CD4-positive, alpha-beta T cell treated with Interleukin-4 for 1 hour (primary cell): Measurements from ENCODE around the gene SHLD1.
"Not testable (repeated sequence)": the region's sequence is repeated elsewhere in the genome, so short reads cannot be mapped to it uniquely, and the experiment has no call there.

Source experiments
- DNase-seq, 2 donors: peaks; one replicate each; pipeline ENCODE4 v3.0.0-alpha.2; 2020 to 2022

The SHLD1 gene

GRCh38 chr20:5737619-5737953 is 12.6 kb upstream of the SHLD1 start:
- DNase-seq = no peak

- no peak for DNase-seq
Measured at GRCh38 chr20:5737966-5738365, 12.2 kb upstream of the SHLD1 start.

GRCh38 chr20:5740643-5741042 is 9.6 kb upstream of the SHLD1 start:
- DNase-seq = not testable (repeated sequence)

GRCh38 chr20:5741089-5741488 is 9.1 kb upstream of the SHLD1 start:
- no peak for DNase-seq

GRCh38 chr20:5742041-5742440 is 8.2 kb upstream of the SHLD1 start:
- DNase-seq = no peak

GRCh38 chr20:5745416-5746030 is 4.7 kb upstream of the SHLD1 start:
- DNase-seq = no peak

GRCh38 chr20:5746064-5746463 is 4.1 kb upstream of the SHLD1 start:
- no peak for DNase-seq

GRCh38 chr20:5748246-5748645 is 2.0 kb upstream of the SHLD1 start:
- no peak for DNase-seq

GRCh38 chr20:5749512-5749951 is 669 bp upstream of the SHLD1 start:
- not testable (repeated sequence) for DNase-seq

- no peak for DNase-seq
Measured at GRCh38 chr20:5751856-5752255, 1.7 kb downstream of the SHLD1 start.

- DNase-seq = no peak
Measured at GRCh38 chr20:5753814-5754213, 3.6 kb downstream of the SHLD1 start.

GRCh38 chr20:5757949-5758348 is 7.7 kb downstream of the SHLD1 start:
- DNase-seq = no peak

GRCh38 chr20:5766085-5766764 is 16.0 kb downstream of the SHLD1 start:
- no peak for DNase-seq

- no peak for DNase-seq
Measured at GRCh38 chr20:5767493-5768098, 17.4 kb downstream of the SHLD1 start.

- no peak for DNase-seq
Measured at GRCh38 chr20:5770231-5770986, 20.2 kb downstream of the SHLD1 start.

- no peak for DNase-seq
Measured at GRCh38 chr20:5770987-5771318, 20.8 kb downstream of the SHLD1 start.

GRCh38 chr20:5772704-5773103 is 22.5 kb downstream of the SHLD1 start:
- DNase-seq = no peak

- DNase-seq = no peak
Measured at GRCh38 chr20:5773589-5773988, 23.4 kb downstream of the SHLD1 start.

GRCh38 chr20:5776077-5776476 is 25.9 kb downstream of the SHLD1 start:
- DNase-seq = no peak

- DNase-seq = no peak
Measured at GRCh38 chr20:5779071-5779900, 29.1 kb downstream of the SHLD1 start.

- no peak for DNase-seq
Measured at GRCh38 chr20:5780846-5781217, 30.6 kb downstream of the SHLD1 start.

- not testable (repeated sequence) for DNase-seq
Measured at GRCh38 chr20:5781367-5781766, 31.2 kb downstream of the SHLD1 start.
